ENCODE measurements around the gene ASB2. TPM values are rescaled to one million over a fixed set of nuclear protein-coding genes. Genes with fewer than 3 reads are reported as not detected.
A peak's percentile ranks its signal among the peaks of the same experiment; 100 is the strongest.

The ASB2 gene
- total and polyA plus RNA-seq, 7 experiments from 2014 or later = 0.32 to 63.1 (median 1.4) TPM; not detected in 2

DNA sequence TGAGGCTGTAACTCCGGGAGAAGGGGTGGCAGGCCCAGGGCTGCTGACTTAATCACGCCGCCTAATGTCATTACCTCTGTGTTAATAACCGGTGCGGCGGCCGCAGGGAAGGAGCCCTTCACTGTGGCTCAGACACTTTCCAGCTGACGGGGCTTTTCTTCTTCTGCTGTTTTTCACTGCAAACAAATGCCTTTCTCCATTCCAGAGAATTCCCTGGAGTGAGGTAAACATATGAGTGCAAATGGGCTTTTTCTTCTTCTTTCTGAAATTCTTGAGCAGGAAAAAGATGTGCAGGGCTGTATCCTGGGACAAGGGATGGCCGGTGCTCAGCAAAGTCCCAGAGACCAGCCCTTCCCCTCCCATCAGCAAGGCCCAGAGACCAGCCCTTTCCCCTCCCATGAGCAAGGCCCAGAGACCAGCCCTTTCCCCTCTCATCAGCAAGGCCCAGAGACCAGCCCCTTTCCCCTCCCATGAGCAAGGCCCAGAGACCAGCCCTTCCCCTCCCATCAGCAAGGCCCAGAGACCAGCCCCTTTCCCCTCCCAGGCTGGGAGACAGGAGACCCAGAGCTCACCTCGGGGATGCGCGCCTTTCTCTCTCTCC, 82.6 kb downstream of the ASB2 start:
- Mint-ChIP-seq H3K4me3 (no peak overlapping the region), H3K27ac (no peak overlapping the region), H3K36me3 (no peaks in the 10 kb centered on the region), H3K4me1 (no peaks in the 10 kb centered on the region), H3K9me3 (no peaks in the 10 kb centered on the region), H3K27me3 (peaks cover 13 to 28% (median 18%) of the 10 kb centered on the region in 5 donors)
- H3K4me3 ChIP-seq (ENCODE audit: low read length) = no peak overlapping the region
- H3K27me3 ChIP-seq (ENCODE audit: control insufficient read depth in 2 of 2, insufficient read depth in 2 of 2, low read length in 2 of 2) = no peaks in the 10 kb centered on the region
- no peak for DNase-seq
- ChIA-PET POLR2A (no interaction called here), CTCF (interaction anchor here (0.7 kb wide), 1 partner anchor 150 kb away, joined by 5 read pairs; no protein-coding TSS in a partner anchor)
- intact Hi-C loops (cut with micrococcal nuclease) = loop anchor here (2.0 to 5.0 kb wide), 2 partner anchors 236 to 781 kb away; no protein-coding TSS in a partner anchor
- H3K36me3 ChIP-seq (ENCODE audit: control insufficient read depth in 2 of 3, insufficient read depth in 3 of 3, low read length in 3 of 3) = no peaks in the 10 kb centered on the region
- H3K27ac ChIP-seq (ENCODE audit: low read depth, low read length) = no peak overlapping the region
- no peaks in the 10 kb centered on the region for H3K9me3 ChIP-seq (ENCODE audit: control insufficient read depth in 2 of 3, low read length in 3 of 3)
- no peaks in the 10 kb centered on the region for H3K4me1 ChIP-seq (ENCODE audit: control insufficient read depth in 2 of 2, insufficient read depth in 2 of 2, low read length in 2 of 2)
- no peak for ATAC-seq

DNA sequence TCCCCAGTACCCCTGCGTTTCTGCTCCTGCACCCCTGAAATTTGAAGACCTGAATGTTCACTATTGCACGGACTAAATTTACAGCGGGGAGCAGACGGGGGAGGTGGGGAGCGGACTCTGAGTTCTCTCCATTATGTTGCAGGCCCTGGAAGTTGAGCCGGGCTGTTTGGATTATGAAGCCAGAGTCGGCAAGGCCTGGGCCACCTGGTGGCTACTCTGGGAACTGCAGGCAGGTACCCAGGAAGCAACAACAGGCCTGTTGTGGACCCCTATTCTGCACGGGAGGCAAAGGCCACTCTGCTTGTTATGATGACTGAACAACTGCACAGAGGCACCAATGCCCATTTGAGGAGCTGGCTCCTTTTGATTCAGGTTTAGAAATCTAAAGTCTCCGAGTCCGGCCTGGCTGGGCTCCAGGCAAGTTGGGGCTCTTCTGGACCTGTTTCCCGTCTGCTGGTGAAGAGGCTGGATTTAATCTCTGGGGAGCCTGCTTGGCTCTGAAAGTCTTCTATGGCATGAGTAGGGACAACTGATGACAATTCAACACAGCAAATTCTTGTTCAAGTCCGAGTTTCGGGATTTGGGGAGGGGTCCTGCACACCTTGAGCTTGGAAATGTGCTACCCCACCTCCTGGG, 83.3 kb downstream of the ASB2 start:
- Histone ChIP-seq H3K36me3 (ENCODE audit: control insufficient read depth in 2 of 3, insufficient read depth in 3 of 3, low read length in 3 of 3) (no peaks in the 10 kb centered on the region), H3K4me1 (ENCODE audit: control insufficient read depth in 2 of 2, insufficient read depth in 2 of 2, low read length in 2 of 2) (no peaks in the 10 kb centered on the region), H3K27ac (ENCODE audit: low read depth, low read length) (no peak overlapping the region), H3K27me3 (ENCODE audit: control insufficient read depth in 2 of 2, insufficient read depth in 2 of 2, low read length in 2 of 2) (no peaks in the 10 kb centered on the region), H3K4me3 (ENCODE audit: low read length) (no peak overlapping the region), H3K9me3 (ENCODE audit: control insufficient read depth in 2 of 3, low read length in 3 of 3) (no peaks in the 10 kb centered on the region)
- H3K27ac Mint-ChIP-seq = no peak overlapping the region
- intact Hi-C loops (cut with micrococcal nuclease) = loop anchor here (2.0 to 5.0 kb wide), 2 partner anchors 236 to 780 kb away; no protein-coding TSS in a partner anchor
- H3K27me3 Mint-ChIP-seq = peaks cover 17 to 35% (median 23%) of the 10 kb centered on the region in 5 donors
- no peaks in the 10 kb centered on the region for H3K36me3 Mint-ChIP-seq
- ChIA-PET CTCF (no interaction called here), POLR2A (no interaction called here)
- no peak overlapping the region for H3K4me3 Mint-ChIP-seq
- no peaks in the 10 kb centered on the region for H3K9me3 Mint-ChIP-seq
- DNase-seq = peak; percentile 23 to 72 (median 55)
- H3K4me1 Mint-ChIP-seq = no peaks in the 10 kb centered on the region
- peak; percentile 78 for ATAC-seq

DNA sequence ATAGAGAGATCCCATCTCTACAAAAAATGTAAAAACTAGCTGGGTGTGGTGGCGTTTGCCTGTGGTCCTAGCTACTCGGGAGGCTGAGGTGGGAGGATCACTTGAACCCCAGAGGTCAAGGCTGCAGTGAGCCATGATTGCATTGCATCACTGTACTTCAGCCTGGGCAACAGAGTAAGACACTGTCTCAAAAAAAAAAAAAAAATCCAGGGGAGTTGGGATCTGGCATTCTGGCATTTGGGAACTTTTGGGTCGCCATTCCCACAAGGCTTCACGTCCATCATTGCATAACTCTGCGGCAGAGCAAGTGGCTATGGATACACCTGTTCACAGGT, 83.9 kb downstream of the ASB2 start:
- H3K36me3 Mint-ChIP-seq = no peaks in the 10 kb centered on the region
- H3K27ac Mint-ChIP-seq = no peak overlapping the region
- intact Hi-C loops (cut with micrococcal nuclease) = loop anchor here (2.0 to 5.0 kb wide), 2 partner anchors 235 to 780 kb away; no protein-coding TSS in a partner anchor
- Histone ChIP-seq H3K27me3 (ENCODE audit: control insufficient read depth in 2 of 2, insufficient read depth in 2 of 2, low read length in 2 of 2) (no peaks in the 10 kb centered on the region), H3K36me3 (ENCODE audit: control insufficient read depth in 2 of 3, insufficient read depth in 3 of 3, low read length in 3 of 3) (no peaks in the 10 kb centered on the region), H3K4me3 (ENCODE audit: low read length) (no peak overlapping the region), H3K4me1 (ENCODE audit: control insufficient read depth in 2 of 2, insufficient read depth in 2 of 2, low read length in 2 of 2) (no peaks in the 10 kb centered on the region), H3K9me3 (ENCODE audit: control insufficient read depth in 2 of 3, low read length in 3 of 3) (no peaks in the 10 kb centered on the region), H3K27ac (ENCODE audit: low read depth, low read length) (no peak overlapping the region)
- H3K27me3 Mint-ChIP-seq = peaks cover 17 to 37% (median 26%) of the 10 kb centered on the region in 5 donors
- no peak for ATAC-seq
- ChIA-PET POLR2A (no interaction called here), CTCF (no interaction called here)
- no peaks in the 10 kb centered on the region for H3K4me1 Mint-ChIP-seq
- H3K9me3 Mint-ChIP-seq = peaks cover 0 to 1% (median 0%) of the 10 kb centered on the region in 11 donors
- DNase-seq = no peak
- H3K4me3 Mint-ChIP-seq = no peak overlapping the region

DNA sequence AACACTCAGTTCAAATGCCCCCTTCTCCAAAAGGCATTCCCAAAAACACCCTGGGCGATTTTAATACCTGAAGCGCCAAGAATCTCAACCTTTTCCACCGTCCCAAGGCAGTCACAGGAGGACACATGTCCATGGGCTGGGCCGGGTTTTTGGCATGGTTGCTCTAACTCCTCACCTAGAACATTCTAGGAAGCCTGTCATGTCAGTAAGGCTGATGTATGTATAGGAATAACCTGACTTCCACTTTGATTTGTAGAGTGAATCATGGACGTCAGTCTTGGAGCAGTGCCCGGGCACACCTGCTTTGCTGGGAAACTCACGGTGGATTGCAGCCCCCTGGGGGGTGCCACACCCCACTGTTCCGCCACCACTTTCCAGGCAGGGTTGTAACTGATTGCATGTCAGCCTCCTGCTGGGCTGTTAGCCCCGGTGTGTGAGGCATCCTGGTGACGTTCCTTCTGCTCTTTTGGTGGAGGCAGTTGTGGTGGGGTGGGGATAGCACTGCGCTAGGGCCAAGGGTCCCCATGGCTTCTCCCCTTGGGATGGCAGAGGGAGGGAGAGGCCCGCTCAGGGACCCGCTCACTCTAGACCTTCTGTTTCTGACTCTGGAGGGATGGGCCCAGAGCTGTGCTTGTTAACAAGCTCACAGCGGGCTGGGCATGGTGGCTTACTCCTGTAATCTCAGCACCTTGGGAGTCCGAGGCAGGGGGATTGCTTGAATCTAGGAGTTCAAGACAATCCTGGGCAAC, 84.4 kb downstream of the ASB2 start:
- H3K4me1 Mint-ChIP-seq = no peaks in the 10 kb centered on the region
- H3K27me3 Mint-ChIP-seq = peaks cover 22 to 41% (median 29%) of the 10 kb centered on the region in 5 donors
- H3K4me1 ChIP-seq (ENCODE audit: control insufficient read depth in 2 of 2, insufficient read depth in 2 of 2, low read length in 2 of 2) = no peaks in the 10 kb centered on the region
- H3K4me3 Mint-ChIP-seq = no peak overlapping the region
- intact Hi-C loops (cut with micrococcal nuclease) = loop anchor here (2.0 to 5.0 kb wide), 2 partner anchors 235 to 779 kb away; no protein-coding TSS in a partner anchor
- no peak overlapping the region for H3K4me3 ChIP-seq (ENCODE audit: low read length)
- no peak overlapping the region for H3K27ac ChIP-seq (ENCODE audit: low read depth, low read length)
- ATAC-seq (no peak), DNase-seq (no peak)
- CTCF ChIA-PET = no interaction called here
- H3K9me3 Mint-ChIP-seq = peaks cover 0 to 4% (median 0%) of the 10 kb centered on the region in 11 donors
- H3K9me3 ChIP-seq (ENCODE audit: control insufficient read depth in 2 of 3, low read length in 3 of 3) = no peaks in the 10 kb centered on the region
- no peaks in the 10 kb centered on the region for H3K36me3 ChIP-seq (ENCODE audit: control insufficient read depth in 2 of 3, insufficient read depth in 3 of 3, low read length in 3 of 3)
- POLR2A ChIA-PET = no interaction called here
- H3K27ac Mint-ChIP-seq = no peak overlapping the region
- no peaks in the 10 kb centered on the region for H3K36me3 Mint-ChIP-seq
- H3K27me3 ChIP-seq (ENCODE audit: control insufficient read depth in 2 of 2, insufficient read depth in 2 of 2, low read length in 2 of 2) = no peaks in the 10 kb centered on the region

DNA sequence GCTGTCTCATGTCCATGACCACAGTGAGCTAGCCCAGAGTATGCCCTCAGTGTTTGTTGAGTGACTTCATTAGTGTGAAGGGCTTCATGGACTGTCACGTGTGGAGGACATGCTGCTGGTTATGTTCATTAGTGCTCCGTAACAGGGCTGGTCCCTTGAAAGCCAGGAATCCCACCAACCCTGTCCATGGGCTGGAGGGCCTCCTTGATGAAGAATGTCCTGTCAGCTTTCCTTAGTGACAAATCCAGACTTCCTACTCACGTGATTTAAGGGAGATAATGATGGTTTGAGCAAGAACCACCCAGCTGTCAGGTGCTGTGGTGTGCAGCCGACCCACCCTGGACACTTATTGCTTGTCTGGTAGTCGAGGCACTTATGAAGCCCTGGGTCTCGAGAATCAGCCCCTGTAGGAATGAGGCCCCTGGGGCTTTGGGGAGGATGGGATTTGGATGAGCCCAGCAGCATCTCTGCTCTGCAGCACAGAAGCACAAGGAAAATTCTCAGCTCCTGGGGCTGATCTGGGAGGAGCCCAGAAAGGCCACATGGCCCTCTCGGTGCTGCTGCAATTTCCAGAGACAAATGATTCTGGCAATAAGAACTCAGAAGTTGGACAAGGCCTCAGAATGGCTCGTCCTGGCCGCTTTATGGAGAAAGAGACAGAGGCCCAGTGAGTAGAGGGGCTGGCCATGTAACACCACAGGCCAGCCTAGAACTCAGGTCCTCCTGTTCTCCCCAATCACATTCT, 86.5 kb downstream of the ASB2 start:
- H3K4me3 ChIP-seq (ENCODE audit: low read length) = no peak overlapping the region
- H3K27ac Mint-ChIP-seq = no peak overlapping the region
- H3K4me1 Mint-ChIP-seq = peaks cover 0 to 2% (median 0%) of the 10 kb centered on the region in 7 donors
- peaks cover 0 to 17% (median 5%) of the 10 kb centered on the region in 11 donors for H3K9me3 Mint-ChIP-seq
- intact Hi-C loops (cut with micrococcal nuclease) = loop anchor here in 1 of 2 donors (5.0 kb wide), 1 partner anchor 233 kb away; no protein-coding TSS in a partner anchor
- ChIA-PET CTCF (no interaction called here), POLR2A (interaction anchor here (0.6 kb wide), 1 partner anchor 1767 kb away, joined by 4 read pairs; no protein-coding TSS in a partner anchor)
- no peak overlapping the region for H3K4me3 Mint-ChIP-seq
- H3K4me1 ChIP-seq (ENCODE audit: control insufficient read depth in 2 of 2, insufficient read depth in 2 of 2, low read length in 2 of 2) = no peaks in the 10 kb centered on the region
- no peaks in the 10 kb centered on the region for H3K36me3 Mint-ChIP-seq
- ATAC-seq = no peak
- no peaks in the 10 kb centered on the region for H3K27me3 ChIP-seq (ENCODE audit: control insufficient read depth in 2 of 2, insufficient read depth in 2 of 2, low read length in 2 of 2)
- no peak overlapping the region for H3K27ac ChIP-seq (ENCODE audit: low read depth, low read length)
- no peaks in the 10 kb centered on the region for H3K36me3 ChIP-seq (ENCODE audit: control insufficient read depth in 2 of 3, insufficient read depth in 3 of 3, low read length in 3 of 3)
- no peak for DNase-seq
- H3K27me3 Mint-ChIP-seq = peaks cover 18 to 43% (median 37%) of the 10 kb centered on the region in 5 donors
- H3K9me3 ChIP-seq (ENCODE audit: control insufficient read depth in 2 of 3, low read length in 3 of 3) = no peaks in the 10 kb centered on the region

DNA sequence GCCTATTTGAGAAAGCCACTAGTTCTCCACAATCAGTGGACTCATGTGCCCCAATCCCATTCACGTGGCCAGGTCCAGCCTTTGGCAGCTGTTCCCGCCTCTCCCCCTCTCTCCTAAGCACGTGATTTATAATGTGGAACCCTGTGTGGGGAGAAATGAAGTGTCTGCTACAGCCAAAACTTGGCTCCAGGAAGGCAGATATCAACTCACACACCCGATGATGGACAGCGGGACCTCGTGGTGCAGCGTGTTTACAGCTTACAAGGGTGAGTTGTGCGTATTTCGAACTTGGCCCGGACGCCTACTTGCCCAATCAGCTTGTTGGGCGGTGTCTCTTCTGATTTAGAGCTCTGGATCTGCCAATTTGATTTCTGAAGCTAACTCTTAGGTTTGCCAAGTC, 87.4 kb downstream of the ASB2 start:
- H3K9me3 Mint-ChIP-seq = peaks cover 0 to 17% (median 6%) of the 10 kb centered on the region in 11 donors
- H3K4me1 Mint-ChIP-seq = peaks cover 0 to 6% (median 0%) of the 10 kb centered on the region in 7 donors
- Histone ChIP-seq H3K4me3 (ENCODE audit: low read length) (no peak overlapping the region), H3K36me3 (ENCODE audit: control insufficient read depth in 2 of 3, insufficient read depth in 3 of 3, low read length in 3 of 3) (no peaks in the 10 kb centered on the region), H3K4me1 (ENCODE audit: control insufficient read depth in 2 of 2, insufficient read depth in 2 of 2, low read length in 2 of 2) (no peaks in the 10 kb centered on the region), H3K9me3 (ENCODE audit: control insufficient read depth in 2 of 3, low read length in 3 of 3) (no peaks in the 10 kb centered on the region), H3K27me3 (ENCODE audit: control insufficient read depth in 2 of 2, insufficient read depth in 2 of 2, low read length in 2 of 2) (no peaks in the 10 kb centered on the region), H3K27ac (ENCODE audit: low read depth, low read length) (no peak overlapping the region)
- no peak overlapping the region for H3K27ac Mint-ChIP-seq
- intact Hi-C loops (cut with micrococcal nuclease) = no loop called here
- peaks cover 24 to 48% (median 37%) of the 10 kb centered on the region in 5 donors for H3K27me3 Mint-ChIP-seq
- no peak for ATAC-seq
- no peaks in the 10 kb centered on the region for H3K36me3 Mint-ChIP-seq
- no peak for DNase-seq
- ChIA-PET CTCF (interaction anchor here (1.6 kb wide), 1 partner anchor 11 kb away, joined by 3 read pairs; no protein-coding TSS in a partner anchor), POLR2A (no interaction called here)
- no peak overlapping the region for H3K4me3 Mint-ChIP-seq
